ENCODE results near the gene LRRC8A.

LRRC8A gene

DNA sequence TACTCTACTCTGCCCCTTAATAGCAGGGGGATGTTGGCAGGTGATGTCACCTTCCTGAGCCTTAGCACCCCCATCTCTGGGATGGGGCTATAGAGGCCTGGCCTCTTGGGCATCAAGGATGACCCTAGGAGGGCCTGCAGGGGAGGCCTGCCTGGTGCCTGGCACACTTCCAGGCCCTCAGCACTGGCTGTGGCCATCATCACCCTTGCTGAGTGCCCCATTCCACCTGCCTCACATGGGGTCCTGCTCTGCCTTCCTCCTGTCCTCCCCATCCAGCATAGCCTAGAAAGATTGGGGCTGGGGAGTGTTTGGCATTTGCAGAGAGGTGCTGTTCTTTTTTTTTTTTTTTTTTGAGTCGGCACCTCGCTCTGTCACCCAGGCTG lies 21.1 kb downstream of the LRRC8A start:
- TF ChIP-seq, protein P1, sequence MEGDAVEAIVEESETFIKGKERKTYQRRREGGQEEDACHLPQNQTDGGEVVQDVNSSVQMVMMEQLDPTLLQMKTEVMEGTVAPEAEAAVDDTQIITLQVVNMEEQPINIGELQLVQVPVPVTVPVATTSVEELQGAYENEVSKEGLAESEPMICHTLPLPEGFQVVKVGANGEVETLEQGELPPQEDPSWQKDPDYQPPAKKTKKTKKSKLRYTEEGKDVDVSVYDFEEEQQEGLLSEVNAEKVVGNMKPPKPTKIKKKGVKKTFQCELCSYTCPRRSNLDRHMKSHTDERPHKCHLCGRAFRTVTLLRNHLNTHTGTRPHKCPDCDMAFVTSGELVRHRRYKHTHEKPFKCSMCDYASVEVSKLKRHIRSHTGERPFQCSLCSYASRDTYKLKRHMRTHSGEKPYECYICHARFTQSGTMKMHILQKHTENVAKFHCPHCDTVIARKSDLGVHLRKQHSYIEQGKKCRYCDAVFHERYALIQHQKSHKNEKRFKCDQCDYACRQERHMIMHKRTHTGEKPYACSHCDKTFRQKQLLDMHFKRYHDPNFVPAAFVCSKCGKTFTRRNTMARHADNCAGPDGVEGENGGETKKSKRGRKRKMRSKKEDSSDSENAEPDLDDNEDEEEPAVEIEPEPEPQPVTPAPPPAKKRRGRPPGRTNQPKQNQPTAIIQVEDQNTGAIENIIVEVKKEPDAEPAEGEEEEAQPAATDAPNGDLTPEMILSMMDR (conservative IDR thresholded peaks at IDR 0.05; ENCODE audit: low read depth, low read length) = no peak
- no peak overlapping the region for H3K4me3 ChIP-seq (ENCODE audit: low read depth, low read length)
- DNase-seq (ENCODE audit: low read depth) = no peak

DNA sequence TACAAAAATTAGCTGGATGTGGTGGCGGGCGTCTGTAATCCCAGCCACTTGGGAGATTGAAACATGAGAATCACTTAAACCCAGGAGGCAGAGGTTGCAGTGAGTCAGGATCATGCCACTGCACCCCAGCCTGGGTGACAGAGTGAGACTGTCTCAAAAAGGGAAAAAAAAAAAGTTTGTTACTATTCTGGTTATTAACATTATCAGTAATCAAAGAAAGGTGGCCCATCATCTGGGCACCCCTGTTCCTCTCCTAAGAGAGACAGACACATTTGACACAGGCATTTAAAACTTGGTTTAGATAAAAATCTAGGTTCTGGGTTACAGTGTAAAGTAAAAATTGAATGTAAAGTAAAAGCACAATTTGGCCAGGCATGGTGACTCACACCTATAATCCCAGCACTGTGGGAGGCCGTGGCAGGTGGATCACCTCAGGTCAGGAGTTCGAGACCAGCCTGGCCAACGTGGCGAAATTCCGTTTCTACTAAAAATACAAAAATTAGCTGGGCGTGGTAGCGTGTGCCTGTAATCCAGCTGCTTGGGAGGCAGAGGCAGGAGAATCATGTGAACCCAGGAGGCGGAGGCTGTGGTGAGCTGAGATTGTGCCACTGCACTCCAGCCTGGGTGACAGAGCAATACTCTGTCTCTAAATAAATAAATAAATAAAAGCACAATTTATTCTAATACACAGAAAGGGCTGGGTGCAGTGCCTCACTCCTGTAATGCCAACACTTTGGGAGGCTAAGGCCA lies 22.1 kb downstream of the LRRC8A start:
- no peak for DNase-seq (ENCODE audit: low read depth)
- H3K4me3 ChIP-seq (ENCODE audit: low read depth, low read length) = no peak overlapping the region
- TF ChIP-seq, protein P1 (conservative IDR thresholded peaks at IDR 0.05; ENCODE audit: low read depth, low read length) = no peak

DNA sequence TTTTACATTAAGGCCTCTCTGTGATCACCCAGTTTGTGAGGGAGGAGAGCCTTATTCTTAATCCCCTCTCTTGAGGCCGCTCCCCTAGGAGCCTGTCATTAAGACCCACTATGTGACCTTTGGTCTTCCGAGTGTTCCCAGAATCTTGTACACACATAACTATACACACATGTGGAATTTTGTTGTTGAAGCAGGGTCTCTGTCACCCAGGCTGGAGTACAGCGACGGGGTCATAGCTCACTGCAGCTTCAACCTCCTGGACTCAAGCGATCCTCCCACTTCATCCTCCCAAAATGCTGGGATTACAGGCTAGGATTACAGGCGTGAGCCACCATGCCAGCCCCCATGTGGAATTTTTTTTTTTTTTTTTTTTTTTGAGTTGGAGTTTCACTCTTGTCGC lies 24.0 kb downstream of the LRRC8A start:
- DNase-seq (ENCODE audit: low read depth) = no peak
- TF ChIP-seq, protein P1 (conservative IDR thresholded peaks at IDR 0.05; ENCODE audit: low read depth, low read length) = no peak
- no peak overlapping the region for H3K4me3 ChIP-seq (ENCODE audit: low read depth, low read length)

DNA sequence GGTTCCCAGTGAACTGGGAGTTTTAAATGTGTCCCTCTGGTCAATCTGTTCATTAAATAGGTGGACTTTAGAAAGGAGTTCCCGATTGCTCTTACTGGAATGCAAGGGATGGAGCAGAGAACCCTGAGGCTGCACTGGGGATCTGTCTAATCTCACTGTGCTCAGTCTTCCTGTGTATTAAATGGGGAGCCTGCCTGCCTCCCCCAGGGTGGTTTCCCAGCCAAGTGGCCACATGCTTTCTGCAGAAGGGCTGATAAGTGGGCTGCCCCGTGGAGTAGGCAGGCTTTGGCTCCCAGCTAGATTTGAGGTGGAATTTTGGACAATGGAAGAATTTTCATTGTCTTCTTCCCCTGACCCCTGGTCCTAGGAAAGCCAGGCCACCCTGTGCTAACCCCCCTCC lies 24.8 kb downstream of the LRRC8A start:
- TF ChIP-seq, protein P1 (conservative IDR thresholded peaks at IDR 0.05; ENCODE audit: low read depth, low read length) = no peak
- H3K4me3 ChIP-seq (ENCODE audit: low read depth, low read length) = no peak overlapping the region
- no peak for DNase-seq (ENCODE audit: low read depth)

DNA sequence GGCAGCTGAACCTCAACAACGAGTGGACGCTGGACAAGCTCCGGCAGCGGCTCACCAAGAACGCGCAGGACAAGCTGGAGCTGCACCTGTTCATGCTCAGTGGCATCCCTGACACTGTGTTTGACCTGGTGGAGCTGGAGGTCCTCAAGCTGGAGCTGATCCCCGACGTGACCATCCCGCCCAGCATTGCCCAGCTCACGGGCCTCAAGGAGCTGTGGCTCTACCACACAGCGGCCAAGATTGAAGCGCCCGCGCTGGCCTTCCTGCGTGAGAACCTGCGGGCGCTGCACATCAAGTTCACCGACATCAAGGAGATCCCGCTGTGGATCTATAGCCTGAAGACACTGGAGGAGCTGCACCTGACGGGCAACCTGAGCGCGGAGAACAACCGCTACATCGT lies 26.4 kb downstream of the LRRC8A start:
- no peak overlapping the region for H3K4me3 ChIP-seq (ENCODE audit: low read depth, low read length)
- DNase-seq (ENCODE audit: low read depth) = no peak
- TF ChIP-seq, protein P1 (conservative IDR thresholded peaks at IDR 0.05; ENCODE audit: low read depth, low read length) = no peak

DNA sequence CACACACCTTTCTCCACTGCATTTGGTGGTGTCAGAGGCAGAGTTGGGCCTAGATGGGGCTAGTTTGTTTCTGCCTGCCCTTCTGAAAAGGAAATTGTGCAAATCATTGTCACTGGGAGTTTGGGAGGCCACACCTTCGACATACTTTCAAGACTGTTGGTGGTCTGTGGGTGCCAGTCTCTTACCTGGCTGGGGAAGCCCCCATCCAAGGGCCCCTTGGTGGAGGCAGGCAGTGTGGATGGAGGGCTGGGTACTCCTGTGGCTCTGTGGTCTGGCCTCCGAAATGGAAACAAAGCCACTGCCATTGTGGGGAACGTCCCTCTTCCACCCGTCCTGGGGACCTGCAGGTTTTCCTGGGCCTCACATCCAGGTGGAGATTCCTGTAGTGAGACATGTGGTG lies 27.9 kb downstream of the LRRC8A start:
- H3K4me3 ChIP-seq (ENCODE audit: low read depth, low read length) = no peak overlapping the region
- no peak for DNase-seq (ENCODE audit: low read depth)
- TF ChIP-seq, protein P1 (conservative IDR thresholded peaks at IDR 0.05; ENCODE audit: low read depth, low read length) = no peak

DNA sequence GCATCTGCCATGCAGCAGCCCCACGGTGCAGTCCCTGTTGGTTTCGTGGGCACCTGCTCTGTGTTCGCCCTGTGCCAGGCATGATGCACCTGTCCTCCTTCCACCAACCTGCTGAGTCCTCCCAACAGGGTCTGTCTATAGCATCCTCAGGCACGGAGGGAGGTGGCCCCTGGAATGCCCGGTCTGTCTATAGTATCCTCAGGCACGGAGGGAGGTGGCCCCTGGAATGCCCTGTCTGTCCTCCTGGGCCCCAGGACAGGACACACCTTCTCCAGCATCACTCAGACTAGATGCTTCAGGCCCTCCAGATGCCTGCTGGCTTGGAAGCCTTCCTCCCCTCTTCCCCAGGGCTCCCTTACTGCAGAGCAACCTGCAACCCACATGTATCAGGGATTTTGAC lies 29.0 kb downstream of the LRRC8A start:
- TF ChIP-seq, protein P1 (conservative IDR thresholded peaks at IDR 0.05; ENCODE audit: low read depth, low read length) = no peak
- no peak for DNase-seq (ENCODE audit: low read depth)
- H3K4me3 ChIP-seq (ENCODE audit: low read depth, low read length) = no peak overlapping the region
